ENCODE measurements around the gene KRT3. TPM values are rescaled to one million over a fixed set of nuclear protein-coding genes. Genes with fewer than 3 reads are reported as not detected.

Gene KRT3
- total RNA-seq, 6 experiments from 2014 or later = not detected

- intact Hi-C loops (cut with DNase I) = no loop called here
- WGBS (ENCODE audit: insufficient coverage, low coverage, low lambda C conversion rate, missing lambda C conversion rate) = 57% methylated on average over 6 of the region's 15 CpGs
- Histone ChIP-seq H3K27me3 (no peaks in the 10 kb centered on the region), H3K4me3 (no peak overlapping the region), H3K9me3 (no peaks in the 10 kb centered on the region), H3K36me3 (no peaks in the 10 kb centered on the region), H3K27ac (no peak overlapping the region), H3K4me1 (no peaks in the 10 kb centered on the region)
- no peak for TF ChIP-seq POLR2A (IDR thresholded peaks at IDR 0.05)
- no peak for TF ChIP-seq CTCF (IDR thresholded peaks at IDR 0.05)
- no peak for DNase-seq
- no peak for ATAC-seq
Measured at GRCh38 chr12:52835271-52836041, 39.5 kb upstream of the KRT3 start.

GRCh38 chr12:52834727-52835001, 38.7 kb upstream of the KRT3 start:
- TF ChIP-seq CTCF (IDR thresholded peaks at IDR 0.05) (no peak), POLR2A (IDR thresholded peaks at IDR 0.05) (no peak)
- Histone ChIP-seq H3K27ac (no peak overlapping the region), H3K4me1 (no peaks in the 10 kb centered on the region), H3K27me3 (no peaks in the 10 kb centered on the region), H3K9me3 (no peaks in the 10 kb centered on the region), H3K36me3 (no peaks in the 10 kb centered on the region), H3K4me3 (no peak overlapping the region)
- ATAC-seq (no peak), DNase-seq (no peak)
- intact Hi-C loops (cut with DNase I) = no loop called here
- 42% methylated on average over 3 of the region's 4 CpGs for WGBS (ENCODE audit: insufficient coverage, low coverage, low lambda C conversion rate, missing lambda C conversion rate)

GRCh38 chr12:52833922-52834726, 38.2 kb upstream of the KRT3 start, which contains the start of gene KRT79:
KRT79 (minus strand) TSS chr12:52834311; CDS start chr12:52834260, 51 bp downstream.
- intact Hi-C loops (cut with DNase I) = no loop called here
- no peaks in the 10 kb centered on the region for H3K4me1 ChIP-seq
- DNase-seq (no peak), ATAC-seq (no peak)
- no peak for TF ChIP-seq CTCF (IDR thresholded peaks at IDR 0.05)
- TF ChIP-seq POLR2A (IDR thresholded peaks at IDR 0.05) = no peak
- no peaks in the 10 kb centered on the region for H3K27me3 ChIP-seq
- WGBS (ENCODE audit: insufficient coverage, low coverage, low lambda C conversion rate, missing lambda C conversion rate) = 69% methylated on average over 6 of the region's 22 CpGs
- no peaks in the 10 kb centered on the region for H3K9me3 ChIP-seq
- H3K4me3 ChIP-seq = no peak within 1 kb of the TSS
- no peak within 1 kb of the TSS for H3K27ac ChIP-seq
- H3K36me3 ChIP-seq = no peaks in the 10 kb centered on the region

- DNase-seq (no peak), ATAC-seq (no peak)
- H3K9me3 ChIP-seq = no peaks in the 10 kb centered on the region
- TF ChIP-seq CTCF (IDR thresholded peaks at IDR 0.05) = no peak
- TF ChIP-seq POLR2A (IDR thresholded peaks at IDR 0.05) = no peak
- H3K27ac ChIP-seq = no peak overlapping the region
- no peak overlapping the region for H3K4me3 ChIP-seq
- WGBS (ENCODE audit: insufficient coverage, low coverage, low lambda C conversion rate, missing lambda C conversion rate) = 85% methylated on average over 10 of the region's 20 CpGs
- no peaks in the 10 kb centered on the region for H3K36me3 ChIP-seq
- intact Hi-C loops (cut with DNase I) = no loop called here
- no peaks in the 10 kb centered on the region for H3K4me1 ChIP-seq
- H3K27me3 ChIP-seq = no peaks in the 10 kb centered on the region
Measured at GRCh38 chr12:52832985-52833905, 37.3 kb upstream of the KRT3 start.
